Lower leg skin (tissue), 4 donors: Measurements from ENCODE around the gene LILRA2. TPM values are rescaled to one million over a fixed set of nuclear protein-coding genes. Genes with fewer than 3 reads are reported as not detected.

Experiments used
- DNase-seq, 2 donors: peaks; one replicate each; pipeline ENCODE4 v3.0.0-alpha.2; 2019; ENCODE audit warnings: low spot score in 2 of 2
- H3K4me3 ChIP-seq: fragments of 200-600 bp; sonication (generic); 2 replicates; pipeline ENCODE4 v1.5.1; 2017; ENCODE audit warnings: mild to moderate bottlenecking, low read depth; ENCODE audit not compliant: poor library complexity, severe bottlenecking
- CTCF ChIP-seq, 3 donors: fragments of 450-650 bp; IDR thresholded peaks; one replicate each; pipeline ENCODE4 v1.5.1; 2016; ENCODE audit warnings: antibody characterized with exemption in 3 of 3, mild to moderate bottlenecking in 3 of 3, moderate library complexity in 2 of 3
- POLR2A ChIP-seq, 2 donors: fragments of 450-650 bp; IDR thresholded peaks; one replicate each; pipeline ENCODE4 v1.6.1; 2016 to 2017; ENCODE audit warnings: antibody characterized with exemption in 2 of 2, mild to moderate bottlenecking in 1 of 2, moderate library complexity in 1 of 2
- WGBS, 2 donors: methylation state at CpG; one replicate each; pipeline ENCODE4 v1.1.5; 2018; 5-methylcytosine and 5-hydroxymethylcytosine counted together
- intact Hi-C: fragments of 100-400 bp; cut with DNase I; formaldehyde crosslinking; loops from one replicate; pipeline ENCODE4 v1.15.0; 2023; ENCODE audit warnings: low total_unique reads
- total RNA-seq, 4 donors: library from RNA; depleted of rRNA; stranded (reverse); fragments of >200 nt; gene quantifications; one replicate each; pipeline ENCODE4 v1.1.0, GENCODE V29; 2016

The LILRA2 gene
- 1 to 10 TPM in 1 of 4 donors, under 1 TPM in 2, not detected in 1; 0.17 to 1.8 (median 0.93) TPM for total RNA-seq

GRCh38 chr19:54573330-54573872 is at the start of gene LILRA2:
Gene LILRA2 (plus strand): TSS chr19:54573790. CDS start chr19:54573879, 89 bp downstream.
- H3K4me3 ChIP-seq: no peak within 1 kb of the TSS
- TF ChIP-seq CTCF (IDR thresholded peaks at IDR 0.05) (no peak), POLR2A (IDR thresholded peaks at IDR 0.05) (no peak)
- no peak for DNase-seq
- WGBS, 2 donors: 56 to 80% methylated on average over 10 of the region's 10 CpGs
- intact Hi-C loops: no loop called here

- intact Hi-C loops: no loop called here
- no peak overlapping the region for H3K4me3 ChIP-seq
- no peak for TF ChIP-seq POLR2A (IDR thresholded peaks at IDR 0.05)
- no peak for TF ChIP-seq CTCF (IDR thresholded peaks at IDR 0.05)
- no peak for DNase-seq
- 85 to 89% methylated on average over 5 of the region's 5 CpGs for WGBS, 2 donors
Observed at GRCh38 chr19:54525636-54526035, 48.0 kb upstream of the LILRA2 start.

DNA sequence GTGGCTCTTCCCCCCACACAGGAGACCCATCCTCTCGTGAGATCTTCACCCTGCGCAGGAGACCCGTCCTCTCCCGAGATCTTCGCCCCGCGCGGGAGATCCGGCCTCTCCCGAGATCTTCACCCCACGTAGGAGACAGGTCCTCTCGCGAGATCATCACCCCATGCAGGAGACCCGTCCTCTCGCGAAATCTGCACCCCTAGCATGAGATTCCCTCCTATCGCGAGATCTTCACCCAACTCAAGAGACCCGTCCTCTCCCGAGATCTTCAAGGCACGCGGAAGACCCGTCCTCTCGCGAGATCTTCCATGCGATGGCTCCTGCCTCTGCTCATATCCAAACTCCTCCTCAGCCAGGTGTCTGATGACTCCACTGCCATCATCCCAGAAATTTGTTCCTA is 46.6 kb upstream of the LILRA2 start:
- 85 to 94% methylated on average over 26 of the region's 26 CpGs for WGBS, 2 donors
- intact Hi-C loops: no loop called here
- DNase-seq: no peak
- TF ChIP-seq CTCF (IDR thresholded peaks at IDR 0.05) (no peak), POLR2A (IDR thresholded peaks at IDR 0.05) (no peak)
- no peak overlapping the region for H3K4me3 ChIP-seq

GRCh38 chr19:54530866-54531265 is 42.7 kb upstream of the LILRA2 start:
- TF ChIP-seq POLR2A (IDR thresholded peaks at IDR 0.05) (no peak), CTCF (IDR thresholded peaks at IDR 0.05) (no peak)
- intact Hi-C loops: no loop called here
- no peak overlapping the region for H3K4me3 ChIP-seq
- DNase-seq: no peak
- 66 to 68% methylated on average over 5 of the region's 5 CpGs for WGBS, 2 donors

DNA sequence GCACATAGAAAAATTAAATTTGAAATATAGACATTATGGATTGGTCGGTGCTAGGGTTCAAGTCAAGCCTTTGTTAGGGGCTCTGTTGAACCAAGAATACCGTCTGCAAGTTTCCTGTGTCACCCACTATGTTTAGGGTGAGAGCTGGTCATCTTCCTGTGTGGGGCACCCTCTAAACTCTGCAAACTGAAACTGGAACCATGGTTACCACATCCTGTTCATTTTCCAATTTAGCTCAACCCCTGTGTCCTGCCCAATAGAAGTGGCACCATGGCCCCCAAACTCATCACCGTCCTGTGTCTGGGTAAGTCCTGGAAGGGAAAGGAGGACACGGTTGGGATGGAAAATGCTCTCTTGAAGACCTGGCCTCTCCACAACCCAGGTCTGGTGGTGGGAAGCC is 41.1 kb upstream of the LILRA2 start:
- TF ChIP-seq CTCF (IDR thresholded peaks at IDR 0.05) (no peak), POLR2A (IDR thresholded peaks at IDR 0.05) (no peak)
- H3K4me3 ChIP-seq: no peak overlapping the region
- intact Hi-C loops: no loop called here
- peak in 1 of 2 donors; percentile 34 for DNase-seq
- 80 to 85% methylated on average over 4 of the region's 4 CpGs for WGBS, 2 donors

- TF ChIP-seq POLR2A (IDR thresholded peaks at IDR 0.05): no peak
- no peak for TF ChIP-seq CTCF (IDR thresholded peaks at IDR 0.05)
- DNase-seq: peak in 1 of 2 donors; percentile 57
- H3K4me3 ChIP-seq: no peak overlapping the region
- 75 to 84% methylated on average over 8 of the region's 8 CpGs for WGBS, 2 donors
- intact Hi-C loops: no loop called here
Observed at GRCh38 chr19:54533476-54533875, 40.1 kb upstream of the LILRA2 start.
